DMS 273 (cell line): ENCODE measurements around the gene PPP2R2B.

Experiments used
- DNase-seq: peaks from one replicate; lab custom pipeline; 2025; ENCODE audit not compliant: unreplicated experiment; lab: John Stamatoyannopoulos, UW

The PPP2R2B gene

GRCh38 chr5:146660376-146660960 lies 218.1 kb downstream of the PPP2R2B start:
- no peak for DNase-seq

- DNase-seq = no peak
Observed at GRCh38 chr5:146659961-146660360, 218.6 kb downstream of the PPP2R2B start.

GRCh38 chr5:146656703-146657102 lies 221.9 kb downstream of the PPP2R2B start:
- no peak for DNase-seq

GRCh38 chr5:146653560-146653959 lies 225.0 kb downstream of the PPP2R2B start:
- DNase-seq = no peak

- no peak for DNase-seq
Observed at GRCh38 chr5:146652547-146652946, 226.0 kb downstream of the PPP2R2B start.

GRCh38 chr5:146647656-146648199 lies 230.8 kb downstream of the PPP2R2B start:
- peak; percentile 92 for DNase-seq

GRCh38 chr5:146646441-146646840 lies 232.1 kb downstream of the PPP2R2B start:
- peak; percentile 14 for DNase-seq

- peak; percentile 26 for DNase-seq
Observed at GRCh38 chr5:146645342-146645741, 233.2 kb downstream of the PPP2R2B start.

GRCh38 chr5:146644831-146645230 lies 233.7 kb downstream of the PPP2R2B start:
- DNase-seq = no peak

- DNase-seq = peak; percentile 45
Observed at GRCh38 chr5:146643776-146644175, 234.8 kb downstream of the PPP2R2B start.

- no peak for DNase-seq
Observed at GRCh38 chr5:146642410-146642809, 236.1 kb downstream of the PPP2R2B start.

- DNase-seq = peak; percentile 14
Observed at GRCh38 chr5:146641941-146642340, 236.6 kb downstream of the PPP2R2B start.

- no peak for DNase-seq
Observed at GRCh38 chr5:146640285-146640896, 238.2 kb downstream of the PPP2R2B start.

- no peak for DNase-seq
Observed at GRCh38 chr5:146635443-146635842, 243.1 kb downstream of the PPP2R2B start.

- peak; percentile 59 for DNase-seq
Observed at GRCh38 chr5:146633323-146633764, 245.2 kb downstream of the PPP2R2B start.

GRCh38 chr5:146632620-146633322 lies 245.8 kb downstream of the PPP2R2B start:
- peak; percentile 59 for DNase-seq

- no peak for DNase-seq
Observed at GRCh38 chr5:146630472-146630871, 248.1 kb downstream of the PPP2R2B start.

GRCh38 chr5:146628950-146629349 lies 249.6 kb downstream of the PPP2R2B start:
- DNase-seq = no peak

- DNase-seq = peak; percentile 15
Observed at GRCh38 chr5:146626936-146627335, 251.6 kb downstream of the PPP2R2B start.

GRCh38 chr5:146624179-146624578 lies 254.4 kb downstream of the PPP2R2B start:
- no peak for DNase-seq

- DNase-seq = no peak
Observed at GRCh38 chr5:146623666-146624065, 254.9 kb downstream of the PPP2R2B start.

- no peak for DNase-seq
Observed at GRCh38 chr5:146623009-146623408, 255.5 kb downstream of the PPP2R2B start.
